ENCODE results near the gene CLN3. TPM values are rescaled to one million over a fixed set of nuclear protein-coding genes. Genes with fewer than 3 reads are reported as not detected.

Gene CLN3
- total and polyA plus RNA-seq, 2 of the 13 experiments (the other 11 are each of a cell fraction or from before 2014, with no cell fraction given) = 23.4 to 46.8 TPM

DNA sequence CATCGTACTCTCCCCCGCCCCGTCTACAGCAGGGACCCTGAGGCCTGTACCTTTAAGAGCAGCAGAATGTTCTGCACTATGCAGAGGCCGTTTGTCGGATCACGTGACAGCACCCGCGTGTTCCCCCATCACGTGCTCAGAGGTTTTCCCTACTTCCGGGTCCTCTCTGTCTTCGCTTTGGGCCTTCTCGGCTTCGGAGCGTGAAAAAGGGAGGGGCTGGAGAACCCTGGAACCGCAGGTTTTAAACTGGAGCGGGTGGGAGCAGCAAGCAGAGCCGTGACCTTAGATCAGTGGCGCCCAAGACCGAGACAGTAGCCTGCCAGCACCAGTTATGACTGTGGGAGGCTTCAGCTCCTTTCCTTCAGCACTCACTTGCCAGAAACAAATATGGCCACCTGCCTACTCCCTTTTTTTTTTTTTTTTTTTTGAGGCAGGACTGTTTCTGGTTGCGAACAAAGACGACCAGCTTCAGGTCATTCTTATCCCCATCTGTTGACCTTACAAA is at the start of gene CLN3 (continued):
- TF ChIP-seq, protein P1, sequence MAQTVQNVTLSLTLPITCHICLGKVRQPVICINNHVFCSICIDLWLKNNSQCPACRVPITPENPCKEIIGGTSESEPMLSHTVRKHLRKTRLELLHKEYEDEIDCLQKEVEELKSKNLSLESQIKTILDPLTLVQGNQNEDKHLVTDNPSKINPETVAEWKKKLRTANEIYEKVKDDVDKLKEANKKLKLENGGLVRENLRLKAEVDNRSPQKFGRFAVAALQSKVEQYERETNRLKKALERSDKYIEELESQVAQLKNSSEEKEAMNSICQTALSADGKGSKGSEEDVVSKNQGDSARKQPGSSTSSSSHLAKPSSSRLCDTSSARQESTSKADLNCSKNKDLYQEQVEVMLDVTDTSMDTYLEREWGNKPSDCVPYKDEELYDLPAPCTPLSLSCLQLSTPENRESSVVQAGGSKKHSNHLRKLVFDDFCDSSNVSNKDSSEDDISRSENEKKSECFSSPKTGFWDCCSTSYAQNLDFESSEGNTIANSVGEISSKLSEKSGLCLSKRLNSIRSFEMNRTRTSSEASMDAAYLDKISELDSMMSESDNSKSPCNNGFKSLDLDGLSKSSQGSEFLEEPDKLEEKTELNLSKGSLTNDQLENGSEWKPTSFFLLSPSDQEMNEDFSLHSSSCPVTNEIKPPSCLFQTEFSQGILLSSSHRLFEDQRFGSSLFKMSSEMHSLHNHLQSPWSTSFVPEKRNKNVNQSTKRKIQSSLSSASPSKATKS (CRISPR knock-in tag; IDR thresholded peaks at IDR 0.05) = no peak
- TF ChIP-seq ZNF629 (CRISPR knock-in tag; conservative IDR thresholded peaks at IDR 0.05) (no peak), HOXD1 (CRISPR knock-in tag; IDR thresholded peaks at IDR 0.05) (no peak), ZNF292 (CRISPR knock-in tag; IDR thresholded peaks at IDR 0.05; ENCODE audit: borderline replicate concordance, low read depth) (no peak), GATAD1 (CRISPR knock-in tag; IDR thresholded peaks at IDR 0.05) (peak; percentile 96), POLR2A (IDR thresholded peaks at IDR 0.05; ENCODE audit: insufficient read depth in 1 of 2, low read depth in 2 of 2, low read length in 2 of 2) (peak; percentile 54 to 66; a peak in 3 of 4 replicates), SATB2 (CRISPR knock-in tag; IDR thresholded peaks at IDR 0.05) (no peak), ZNF598 (CRISPR knock-in tag; IDR thresholded peaks at IDR 0.05; ENCODE audit: borderline replicate concordance) (peak; percentile 85; the same call in 1 of the 2 replicates), PAX8 (CRISPR knock-in tag; IDR thresholded peaks at IDR 0.05; ENCODE audit: borderline replicate concordance) (no peak), HDAC2 (CRISPR knock-in tag; IDR thresholded peaks at IDR 0.05) (peak; percentile 63; the same call in 1 of the 2 replicates), ZBTB8A (CRISPR knock-in tag; IDR thresholded peaks at IDR 0.05; ENCODE audit: borderline replicate concordance, low read depth) (no peak), FLYWCH1 (CRISPR knock-in tag; IDR thresholded peaks at IDR 0.05) (no peak), KDM3A (CRISPR knock-in tag; IDR thresholded peaks at IDR 0.05; ENCODE audit: low read depth) (peak; percentile 75; the same call in 1 of the 2 replicates), CBX5 (CRISPR knock-in tag; IDR thresholded peaks at IDR 0.05; ENCODE audit: borderline replicate concordance) (0 out of 2 replicates have a peak, but pooled peaks have one; percentile 34), ATRX (CRISPR knock-in tag; IDR thresholded peaks at IDR 0.05; ENCODE audit: borderline replicate concordance) (no peak), ZFP1 (CRISPR knock-in tag; IDR thresholded peaks at IDR 0.05) (peak; percentile 64; the same call in 1 of the 2 replicates), BORCS8-MEF2B (CRISPR knock-in tag; IDR thresholded peaks at IDR 0.05) (peak; percentile 51; the same call in 1 of the 2 replicates), JDP2 (CRISPR knock-in tag; IDR thresholded peaks at IDR 0.05; ENCODE audit: borderline replicate concordance) (no peak), NFE2L1 (CRISPR knock-in tag; IDR thresholded peaks at IDR 0.05; ENCODE audit: borderline replicate concordance) (no peak)
- TF ChIP-seq, protein P2, sequence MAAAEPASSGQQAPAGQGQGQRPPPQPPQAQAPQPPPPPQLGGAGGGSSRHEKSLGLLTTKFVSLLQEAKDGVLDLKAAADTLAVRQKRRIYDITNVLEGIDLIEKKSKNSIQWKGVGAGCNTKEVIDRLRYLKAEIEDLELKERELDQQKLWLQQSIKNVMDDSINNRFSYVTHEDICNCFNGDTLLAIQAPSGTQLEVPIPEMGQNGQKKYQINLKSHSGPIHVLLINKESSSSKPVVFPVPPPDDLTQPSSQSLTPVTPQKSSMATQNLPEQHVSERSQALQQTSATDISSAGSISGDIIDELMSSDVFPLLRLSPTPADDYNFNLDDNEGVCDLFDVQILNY (CRISPR knock-in tag; conservative IDR thresholded peaks at IDR 0.05) = no peak
- TF ChIP-seq, protein P3, sequence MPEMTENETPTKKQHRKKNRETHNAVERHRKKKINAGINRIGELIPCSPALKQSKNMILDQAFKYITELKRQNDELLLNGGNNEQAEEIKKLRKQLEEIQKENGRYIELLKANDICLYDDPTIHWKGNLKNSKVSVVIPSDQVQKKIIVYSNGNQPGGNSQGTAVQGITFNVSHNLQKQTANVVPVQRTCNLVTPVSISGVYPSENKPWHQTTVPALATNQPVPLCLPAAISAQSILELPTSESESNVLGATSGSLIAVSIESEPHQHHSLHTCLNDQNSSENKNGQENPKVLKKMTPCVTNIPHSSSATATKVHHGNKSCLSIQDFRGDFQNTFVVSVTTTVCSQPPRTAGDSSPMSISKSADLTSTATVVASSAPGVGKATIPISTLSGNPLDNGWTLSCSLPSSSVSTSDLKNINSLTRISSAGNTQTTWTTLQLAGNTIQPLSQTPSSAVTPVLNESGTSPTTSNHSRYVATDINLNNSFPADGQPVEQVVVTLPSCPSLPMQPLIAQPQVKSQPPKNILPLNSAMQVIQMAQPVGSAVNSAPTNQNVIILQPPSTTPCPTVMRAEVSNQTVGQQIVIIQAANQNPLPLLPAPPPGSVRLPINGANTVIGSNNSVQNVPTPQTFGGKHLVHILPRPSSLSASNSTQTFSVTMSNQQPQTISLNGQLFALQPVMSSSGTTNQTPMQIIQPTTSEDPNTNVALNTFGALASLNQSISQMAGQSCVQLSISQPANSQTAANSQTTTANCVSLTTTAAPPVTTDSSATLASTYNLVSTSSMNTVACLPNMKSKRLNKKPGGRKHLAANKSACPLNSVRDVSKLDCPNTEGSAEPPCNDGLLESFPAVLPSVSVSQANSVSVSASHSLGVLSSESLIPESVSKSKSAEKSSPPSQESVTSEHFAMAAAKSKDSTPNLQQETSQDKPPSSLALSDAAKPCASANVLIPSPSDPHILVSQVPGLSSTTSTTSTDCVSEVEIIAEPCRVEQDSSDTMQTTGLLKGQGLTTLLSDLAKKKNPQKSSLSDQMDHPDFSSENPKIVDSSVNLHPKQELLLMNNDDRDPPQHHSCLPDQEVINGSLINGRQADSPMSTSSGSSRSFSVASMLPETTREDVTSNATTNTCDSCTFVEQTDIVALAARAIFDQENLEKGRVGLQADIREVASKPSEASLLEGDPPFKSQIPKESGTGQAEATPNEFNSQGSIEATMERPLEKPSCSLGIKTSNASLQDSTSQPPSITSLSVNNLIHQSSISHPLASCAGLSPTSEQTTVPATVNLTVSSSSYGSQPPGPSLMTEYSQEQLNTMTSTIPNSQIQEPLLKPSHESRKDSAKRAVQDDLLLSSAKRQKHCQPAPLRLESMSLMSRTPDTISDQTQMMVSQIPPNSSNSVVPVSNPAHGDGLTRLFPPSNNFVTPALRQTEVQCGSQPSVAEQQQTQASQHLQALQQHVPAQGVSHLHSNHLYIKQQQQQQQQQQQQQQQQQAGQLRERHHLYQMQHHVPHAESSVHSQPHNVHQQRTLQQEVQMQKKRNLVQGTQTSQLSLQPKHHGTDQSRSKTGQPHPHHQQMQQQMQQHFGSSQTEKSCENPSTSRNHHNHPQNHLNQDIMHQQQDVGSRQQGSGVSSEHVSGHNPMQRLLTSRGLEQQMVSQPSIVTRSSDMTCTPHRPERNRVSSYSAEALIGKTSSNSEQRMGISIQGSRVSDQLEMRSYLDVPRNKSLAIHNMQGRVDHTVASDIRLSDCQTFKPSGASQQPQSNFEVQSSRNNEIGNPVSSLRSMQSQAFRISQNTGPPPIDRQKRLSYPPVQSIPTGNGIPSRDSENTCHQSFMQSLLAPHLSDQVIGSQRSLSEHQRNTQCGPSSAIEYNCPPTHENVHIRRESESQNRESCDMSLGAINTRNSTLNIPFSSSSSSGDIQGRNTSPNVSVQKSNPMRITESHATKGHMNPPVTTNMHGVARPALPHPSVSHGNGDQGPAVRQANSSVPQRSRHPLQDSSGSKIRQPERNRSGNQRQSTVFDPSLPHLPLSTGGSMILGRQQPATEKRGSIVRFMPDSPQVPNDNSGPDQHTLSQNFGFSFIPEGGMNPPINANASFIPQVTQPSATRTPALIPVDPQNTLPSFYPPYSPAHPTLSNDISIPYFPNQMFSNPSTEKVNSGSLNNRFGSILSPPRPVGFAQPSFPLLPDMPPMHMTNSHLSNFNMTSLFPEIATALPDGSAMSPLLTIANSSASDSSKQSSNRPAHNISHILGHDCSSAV (CRISPR knock-in tag; IDR thresholded peaks at IDR 0.05; ENCODE audit: borderline replicate concordance) = no peak

Data from HepG2 (cell line).